Stimulated activated CD8-positive, alpha-beta memory T cell treated with anti-CD3 and anti-CD28 coated beads, Interleukin-12 subunit alpha, Interleukin-12 subunit beta, amount 100 ng/mL, for 24 hours (primary cell): ENCODE data around the gene LSM10.

Source experiments
- DNase-seq: peaks from one replicate; pipeline ENCODE4 v3.0.0-alpha.2; 2020; ENCODE audit errors: extremely low read depth

LSM10 gene

GRCh38 chr1:36351227-36351977, 46.3 kb downstream of the LSM10 start:
- DNase-seq: no peak

- DNase-seq: no peak
Measured at GRCh38 chr1:36350659-36351226, 47.0 kb downstream of the LSM10 start.

GRCh38 chr1:36349839-36350238, 47.9 kb downstream of the LSM10 start:
- DNase-seq: no peak

GRCh38 chr1:36349241-36349671, 48.5 kb downstream of the LSM10 start:
- DNase-seq: no peak

GRCh38 chr1:36346741-36347370, 50.9 kb downstream of the LSM10 start:
- no peak for DNase-seq

GRCh38 chr1:36345353-36345752, 52.4 kb downstream of the LSM10 start:
- DNase-seq: no peak

- no peak for DNase-seq
Measured at GRCh38 chr1:36344395-36344680, 53.4 kb downstream of the LSM10 start.

- DNase-seq: no peak
Measured at GRCh38 chr1:36343651-36344394, 53.9 kb downstream of the LSM10 start.
